ENCODE data around the gene STUB1. TPM values are rescaled to one million over a fixed set of nuclear protein-coding genes. Genes with fewer than 3 reads are reported as not detected.
"Not testable (repeated sequence)": the region's sequence is repeated elsewhere in the genome, so short reads cannot be mapped to it uniquely, and the experiment has no call there.

Gene STUB1
- total RNA-seq, 2 donors from 2014 or later, result 86.6 to 105 TPM

- DNase-seq (no peak), ATAC-seq (no peak)
- intact Hi-C loops (cut with DNase I, micrococcal nuclease), result loop anchor here in 1 of 2 donors (10.0 kb wide), 1 partner anchor 51 kb away; no protein-coding TSS in a partner anchor
Observed at GRCh38 chr16:704047-704446, 23.8 kb downstream of the STUB1 start.

- no peak for DNase-seq
- no peak for ATAC-seq
- intact Hi-C loops (cut with DNase I, micrococcal nuclease), result loop anchor here in 1 of 2 donors (10.0 kb wide), 1 partner anchor 50 kb away; no protein-coding TSS in a partner anchor
Observed at GRCh38 chr16:704552-705380, 24.6 kb downstream of the STUB1 start.

GRCh38 chr16:705431-706188 is 25.4 kb downstream of the STUB1 start, which contains the start of gene FBXL16:
FBXL16 (minus strand) TSS chr16:705801; CDS start chr16:697405, 8,396 bp downstream.
- intact Hi-C loops (cut with DNase I, micrococcal nuclease), result loop anchor here in 1 of 2 donors (10.0 kb wide), 1 partner anchor 49 kb away; no protein-coding TSS in a partner anchor
- ATAC-seq (peak; percentile 6), DNase-seq (no peak)

GRCh38 chr16:706189-707061 is 26.2 kb downstream of the STUB1 start:
- no peak for DNase-seq
- no peak for ATAC-seq
- intact Hi-C loops (cut with DNase I, micrococcal nuclease), result loop anchor here in 1 of 2 donors (10.0 kb wide), 1 partner anchor 48 kb away; no protein-coding TSS in a partner anchor

- DNase-seq, result no peak
- intact Hi-C loops (cut with DNase I, micrococcal nuclease), result loop anchor here in 1 of 2 donors (10.0 kb wide), 1 partner anchor 48 kb away; no protein-coding TSS in a partner anchor
- ATAC-seq, result peak; percentile 12
Observed at GRCh38 chr16:707062-707538, 26.9 kb downstream of the STUB1 start.

GRCh38 chr16:708019-708418 is 27.8 kb downstream of the STUB1 start:
- intact Hi-C loops (cut with DNase I, micrococcal nuclease), result loop anchor here in 1 of 2 donors (10.0 kb wide), 1 partner anchor 47 kb away; no protein-coding TSS in a partner anchor
- ATAC-seq (no peak), DNase-seq (no peak)

GRCh38 chr16:708959-709358 is 28.7 kb downstream of the STUB1 start:
- ATAC-seq, result no peak
- intact Hi-C loops (cut with DNase I, micrococcal nuclease), result loop anchor here in 1 of 2 donors (10.0 kb wide), 1 partner anchor 46 kb away; no protein-coding TSS in a partner anchor
- no peak for DNase-seq

- intact Hi-C loops (cut with DNase I, micrococcal nuclease), result loop anchor here in 1 of 2 donors (2.0 to 10.0 kb wide), 2 partner anchors 45 to 75 kb away; no protein-coding TSS in a partner anchor
- no peak for DNase-seq
- no peak for ATAC-seq
Observed at GRCh38 chr16:709566-710499, 29.6 kb downstream of the STUB1 start.

GRCh38 chr16:710500-711075 is 30.4 kb downstream of the STUB1 start:
- ATAC-seq, result no peak
- intact Hi-C loops (cut with DNase I, micrococcal nuclease), result loop anchor here in 1 of 2 donors (2.0 kb wide), 1 partner anchor 74 kb away; no protein-coding TSS in a partner anchor
- DNase-seq, result no peak

GRCh38 chr16:711084-711483 is 30.9 kb downstream of the STUB1 start:
- intact Hi-C loops (cut with DNase I, micrococcal nuclease), result loop anchor here in 1 of 2 donors (2.0 kb wide), 1 partner anchor 74 kb away; no protein-coding TSS in a partner anchor
- no peak for ATAC-seq
- DNase-seq, result no peak

GRCh38 chr16:711548-712320 is 31.5 kb downstream of the STUB1 start:
- peak; percentile 58 for ATAC-seq
- intact Hi-C loops (cut with DNase I, micrococcal nuclease), result loop anchor here in 1 of 2 donors (2.0 kb wide), 1 partner anchor 73 kb away; no protein-coding TSS in a partner anchor

GRCh38 chr16:712740-713250 is 32.6 kb downstream of the STUB1 start:
- peak in 1 of 2 donors; percentile 55 for DNase-seq
- intact Hi-C loops (cut with DNase I, micrococcal nuclease); ATAC-seq: not testable (repeated sequence)

More at GRCh38 chr16:711548-712320, 31.5 kb downstream of the STUB1 start:
- peak; percentile 61 to 82 for DNase-seq

GRCh38 chr16:714079-714478 is 33.9 kb downstream of the STUB1 start:
- ATAC-seq (no peak), DNase-seq (no peak)
- intact Hi-C loops (cut with DNase I, micrococcal nuclease), result no loop called here

- ATAC-seq (peak; percentile 70), DNase-seq (peak; percentile 85 to 97)
- intact Hi-C loops (cut with DNase I, micrococcal nuclease), result no loop called here
Observed at GRCh38 chr16:714558-715476, 34.6 kb downstream of the STUB1 start, which contains the start of gene METRN. METRN (plus strand) TSS chr16:715118; CDS start chr16:715290, 172 bp downstream.

All from left colon (tissue), 2 donors.